ENCODE measurements around the gene B4GALT3. TPM values are rescaled to one million over a fixed set of nuclear protein-coding genes. Genes with fewer than 3 reads are reported as not detected.

B4GALT3 gene
- total RNA-seq, 4 donors from 2014 or later, result 20.6 to 50.7 (median 37.1) TPM

GRCh38 chr1:161127649-161128048 lies 49.7 kb downstream of the B4GALT3 start:
- DNase-seq (ENCODE audit: low spot score), result no peak
- no peak for TF ChIP-seq CTCF (IDR thresholded peaks at IDR 0.05)
- no peak for ATAC-seq (ENCODE audit: low FRiP score)

GRCh38 chr1:161122967-161123366 lies 54.3 kb downstream of the B4GALT3 start:
- DNase-seq (ENCODE audit: low spot score), result no peak
- no peak for TF ChIP-seq CTCF (IDR thresholded peaks at IDR 0.05)
- no peak for ATAC-seq (ENCODE audit: low FRiP score)

- DNase-seq (ENCODE audit: low spot score) (no peak), ATAC-seq (ENCODE audit: low FRiP score) (no peak)
- no peak for TF ChIP-seq CTCF (IDR thresholded peaks at IDR 0.05)
Measured at GRCh38 chr1:161121834-161122233, 55.5 kb downstream of the B4GALT3 start.

Small RNA genes within 50 kb of the gene (small RNA-seq; reads per million reads assigned to genes)
- gene RF01225, result not detected

Other genes starting within 250 kb of the B4GALT3 start
- gene ITLN2, start 222.7 kb downstream of the B4GALT3 start, total RNA-seq, result 10 to 100 TPM in 2 of 4 donors, 1 to 10 TPM in 1, not detected in 1; 6.4 to 58.9 (median 30.3) TPM
- 10 to 100 TPM; 31.7 to 52.8 (median 44.4) TPM for gene F11R, start 156.4 kb downstream of the B4GALT3 start, total RNA-seq
- 10 to 100 TPM; 26.0 to 43.1 (median 30.5) TPM for gene TSTD1, start 138.5 kb downstream of the B4GALT3 start, total RNA-seq
- 10 to 100 TPM; 44.8 to 87.5 (median 61.4) TPM for gene USF1, start 131.5 kb downstream of the B4GALT3 start, total RNA-seq
- 10 to 100 TPM in 3 of 4 donors, 1 to 10 TPM in 1; 9.8 to 32.3 (median 24.7) TPM for gene ARHGAP30, start 107.6 kb downstream of the B4GALT3 start, total RNA-seq
- gene NECTIN4, start 87.9 kb downstream of the B4GALT3 start, total RNA-seq, result under 1 TPM in 1 of 4 donors, not detected in 3; 0.72 TPM
- 1 to 10 TPM in 2 of 4 donors, under 1 TPM in 1, not detected in 1; 0.60 to 2.2 (median 1.5) TPM for gene KLHDC9, start 79.1 kb downstream of the B4GALT3 start, total RNA-seq
- 10 to 100 TPM; 30.6 to 90.1 (median 50.0) TPM for gene PFDN2, start 59.5 kb downstream of the B4GALT3 start, total RNA-seq
- gene NIT1, start 59.4 kb downstream of the B4GALT3 start, total RNA-seq, result 100 to 1,000 TPM in 1 of 4 donors, 10 to 100 TPM in 3; 28.1 to 122 (median 33.4) TPM
- 10 to 100 TPM; 32.0 to 54.8 (median 43.1) TPM for gene DEDD, start 44.8 kb downstream of the B4GALT3 start, total RNA-seq
- gene UFC1, start 23.5 kb downstream of the B4GALT3 start, total RNA-seq, result 10 to 100 TPM; 73.6 to 96.7 (median 78.4) TPM
- 10 to 100 TPM in 3 of 4 donors, 1 to 10 TPM in 1; 7.8 to 19.5 (median 12.7) TPM for gene USP21, start 18.0 kb downstream of the B4GALT3 start, total RNA-seq
- 10 to 100 TPM; 12.5 to 28.4 (median 13.8) TPM for gene PPOX, start 11.1 kb downstream of the B4GALT3 start, total RNA-seq
- 100 to 1,000 TPM in 2 of 4 donors, 10 to 100 TPM in 2; 38.5 to 238 (median 121) TPM for gene ADAMTS4, start 21.5 kb upstream of the B4GALT3 start, total RNA-seq
- gene NDUFS2, start 24.9 kb upstream of the B4GALT3 start, total RNA-seq, result 100 to 1,000 TPM in 3 of 4 donors, 10 to 100 TPM in 1; 89.4 to 136 (median 122) TPM
- 100 to 1,000 TPM in 3 of 4 donors, 10 to 100 TPM in 1; 96.3 to 346 (median 179) TPM for gene FCER1G, start 37.8 kb upstream of the B4GALT3 start, total RNA-seq
- gene APOA2, start 46.1 kb upstream of the B4GALT3 start, total RNA-seq, result not detected
- gene TOMM40L, start 48.6 kb upstream of the B4GALT3 start, total RNA-seq, result 10 to 100 TPM in 3 of 4 donors, 1 to 10 TPM in 1; 9.6 to 15.4 (median 13.4) TPM
- gene NR1I3, start 60.7 kb upstream of the B4GALT3 start, total RNA-seq, result not detected
- under 1 TPM in 2 of 4 donors, not detected in 2; 0.56 to 0.63 TPM for gene PCP4L1, start 81.2 kb upstream of the B4GALT3 start, total RNA-seq
- gene MPZ, start 132.5 kb upstream of the B4GALT3 start, total RNA-seq, result 1 to 10 TPM; 1.8 to 9.0 (median 4.2) TPM
- gene SDHC, start 136.9 kb upstream of the B4GALT3 start, total RNA-seq, result 10 to 100 TPM; 22.9 to 66.3 (median 49.3) TPM
- not detected for gene CFAP126, start 190.4 kb upstream of the B4GALT3 start, total RNA-seq

Data from omental fat pad (tissue), 4 donors.